TTC549 (cell line): ENCODE data around the gene EEF2K.

ENCODE experiments used
- FAIRE-seq: peaks from 2 replicates; lab custom pipeline; 2012; peaks lifted over from hg19 to GRCh38; lab: Jason Lieb, UNC

EEF2K gene

GRCh38 chr16:22336581-22336980 is 130.5 kb downstream of the EEF2K start:
- FAIRE-seq = no peak

GRCh38 chr16:22337045-22337444 is 131.0 kb downstream of the EEF2K start:
- FAIRE-seq = no peak

DNA sequence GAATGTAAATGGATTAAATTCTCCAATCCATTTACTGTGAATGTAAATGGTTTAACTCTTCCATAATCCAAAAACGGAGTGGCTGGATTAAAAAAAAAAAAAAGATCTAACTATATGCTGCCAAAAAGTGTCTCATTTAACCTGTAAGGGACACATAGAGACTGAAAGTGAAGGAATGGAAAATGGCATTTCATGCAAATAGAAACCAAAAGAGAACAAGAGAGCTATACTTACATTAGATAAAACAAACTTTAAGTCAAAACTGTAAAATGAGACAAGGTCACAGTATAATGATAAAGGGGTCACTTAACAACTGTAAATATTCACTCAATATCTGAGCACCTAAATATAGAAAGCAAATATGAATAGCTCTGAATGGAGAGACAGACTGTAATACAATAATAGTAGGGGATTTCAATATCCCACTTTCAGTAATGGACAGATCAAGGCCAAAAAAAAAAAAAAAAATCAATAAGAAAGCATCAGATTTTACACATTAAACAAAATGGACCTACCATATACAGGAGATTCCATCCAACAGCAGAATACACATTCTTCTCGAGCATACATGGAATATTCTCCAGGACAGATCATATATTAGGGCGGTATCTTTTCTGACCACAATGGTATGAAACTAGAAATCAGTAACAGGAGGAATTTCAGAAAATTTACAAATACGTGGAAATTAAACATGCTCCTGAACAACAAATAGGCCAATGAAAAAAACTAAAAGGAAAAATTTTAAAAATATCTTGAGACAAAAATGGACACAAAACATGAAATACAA is 132.0 kb downstream of the EEF2K start:
- FAIRE-seq = no peak
